Measurements from ENCODE around the gene TFAP2A. TPM values are rescaled to one million over a fixed set of nuclear protein-coding genes. Genes with fewer than 3 reads are reported as not detected.

TFAP2A gene
- total RNA-seq, 1 experiment from 2014 or later = not detected

GRCh38 chr6:10402648-10403311, 12.1 kb downstream of the TFAP2A start:
- no peak overlapping the region for H3K4me3 ChIP-seq (ENCODE audit: insufficient read depth, low read depth, low read length)

GRCh38 chr6:10401632-10402223, 13.1 kb downstream of the TFAP2A start:
- Histone ChIP-seq H3K27me3 (ENCODE audit: control insufficient read depth, insufficient read depth, low read length) (peaks cover 85% of the 10 kb centered on the region), H3K36me3 (replicated peaks; ENCODE audit: control insufficient read depth, insufficient read depth, low read length) (no peaks in the 10 kb centered on the region)

More at GRCh38 chr6:10402648-10403311, 12.1 kb downstream of the TFAP2A start:
- DNase-seq = no peak
- no peaks in the 10 kb centered on the region for H3K36me3 ChIP-seq (replicated peaks; ENCODE audit: control insufficient read depth, insufficient read depth, low read length)
- H3K27me3 ChIP-seq (ENCODE audit: control insufficient read depth, insufficient read depth, low read length) = peaks cover 85% of the 10 kb centered on the region

GRCh38 chr6:10401004-10401536, 13.8 kb downstream of the TFAP2A start:
- no peak for DNase-seq
- Histone ChIP-seq H3K36me3 (replicated peaks; ENCODE audit: control insufficient read depth, insufficient read depth, low read length) (no peaks in the 10 kb centered on the region), H3K27me3 (ENCODE audit: control insufficient read depth, insufficient read depth, low read length) (peaks cover 85% of the 10 kb centered on the region), H3K4me3 (ENCODE audit: insufficient read depth, low read depth, low read length) (no peak overlapping the region)

More at GRCh38 chr6:10401632-10402223, 13.1 kb downstream of the TFAP2A start:
- H3K4me3 ChIP-seq (ENCODE audit: insufficient read depth, low read depth, low read length) = no peak overlapping the region
- no peak for DNase-seq

GRCh38 chr6:10400330-10400729, 14.5 kb downstream of the TFAP2A start:
- no peak overlapping the region for H3K4me3 ChIP-seq (ENCODE audit: insufficient read depth, low read depth, low read length)
- no peak for DNase-seq
- no peaks in the 10 kb centered on the region for H3K36me3 ChIP-seq (replicated peaks; ENCODE audit: control insufficient read depth, insufficient read depth, low read length)
- peaks cover 85% of the 10 kb centered on the region for H3K27me3 ChIP-seq (ENCODE audit: control insufficient read depth, insufficient read depth, low read length)

- no peak overlapping the region for H3K4me3 ChIP-seq (ENCODE audit: insufficient read depth, low read depth, low read length)
- peaks cover 90% of the 10 kb centered on the region for H3K27me3 ChIP-seq (ENCODE audit: control insufficient read depth, insufficient read depth, low read length)
- no peaks in the 10 kb centered on the region for H3K36me3 ChIP-seq (replicated peaks; ENCODE audit: control insufficient read depth, insufficient read depth, low read length)
- no peak for DNase-seq
Observed at GRCh38 chr6:10399451-10399850, 15.4 kb downstream of the TFAP2A start.

- DNase-seq = peak; percentile 78
- no peaks in the 10 kb centered on the region for H3K36me3 ChIP-seq (replicated peaks; ENCODE audit: control insufficient read depth, insufficient read depth, low read length)
- no peak overlapping the region for H3K4me3 ChIP-seq (ENCODE audit: insufficient read depth, low read depth, low read length)
- peaks cover 98% of the 10 kb centered on the region for H3K27me3 ChIP-seq (ENCODE audit: control insufficient read depth, insufficient read depth, low read length)
Observed at GRCh38 chr6:10398446-10399218, 16.2 kb downstream of the TFAP2A start.

GRCh38 chr6:10397756-10398445, 17.0 kb downstream of the TFAP2A start:
- peak; percentile 69 for DNase-seq
- Histone ChIP-seq H3K4me3 (ENCODE audit: insufficient read depth, low read depth, low read length) (no peak overlapping the region), H3K36me3 (replicated peaks; ENCODE audit: control insufficient read depth, insufficient read depth, low read length) (no peaks in the 10 kb centered on the region), H3K27me3 (ENCODE audit: control insufficient read depth, insufficient read depth, low read length) (peaks cover 99% of the 10 kb centered on the region)

- Histone ChIP-seq H3K36me3 (replicated peaks; ENCODE audit: control insufficient read depth, insufficient read depth, low read length) (no peaks in the 10 kb centered on the region), H3K4me3 (ENCODE audit: insufficient read depth, low read depth, low read length) (no peak overlapping the region), H3K27me3 (ENCODE audit: control insufficient read depth, insufficient read depth, low read length) (peaks cover 99% of the 10 kb centered on the region)
- no peak for DNase-seq
Observed at GRCh38 chr6:10396785-10397184, 18.1 kb downstream of the TFAP2A start.

GRCh38 chr6:10395704-10396546, 18.9 kb downstream of the TFAP2A start:
- Histone ChIP-seq H3K4me3 (ENCODE audit: insufficient read depth, low read depth, low read length) (no peak overlapping the region), H3K36me3 (replicated peaks; ENCODE audit: control insufficient read depth, insufficient read depth, low read length) (no peaks in the 10 kb centered on the region), H3K27me3 (ENCODE audit: control insufficient read depth, insufficient read depth, low read length) (peaks cover 99% of the 10 kb centered on the region)
- peak; percentile 73 for DNase-seq

- peaks cover 99% of the 10 kb centered on the region for H3K27me3 ChIP-seq (ENCODE audit: control insufficient read depth, insufficient read depth, low read length)
- no peak for DNase-seq
- H3K4me3 ChIP-seq (ENCODE audit: insufficient read depth, low read depth, low read length) = no peak overlapping the region
- no peaks in the 10 kb centered on the region for H3K36me3 ChIP-seq (replicated peaks; ENCODE audit: control insufficient read depth, insufficient read depth, low read length)
Observed at GRCh38 chr6:10395171-10395703, 19.6 kb downstream of the TFAP2A start.

GRCh38 chr6:10393544-10394225, 21.2 kb downstream of the TFAP2A start:
- peaks cover 99% of the 10 kb centered on the region for H3K27me3 ChIP-seq (ENCODE audit: control insufficient read depth, insufficient read depth, low read length)
- no peak overlapping the region for H3K4me3 ChIP-seq (ENCODE audit: insufficient read depth, low read depth, low read length)
- no peak for DNase-seq
- no peaks in the 10 kb centered on the region for H3K36me3 ChIP-seq (replicated peaks; ENCODE audit: control insufficient read depth, insufficient read depth, low read length)

GRCh38 chr6:10391799-10392198, 23.1 kb downstream of the TFAP2A start:
- Histone ChIP-seq H3K27me3 (ENCODE audit: control insufficient read depth, insufficient read depth, low read length) (peaks cover 100% of the 10 kb centered on the region), H3K4me3 (ENCODE audit: insufficient read depth, low read depth, low read length) (no peak overlapping the region), H3K36me3 (replicated peaks; ENCODE audit: control insufficient read depth, insufficient read depth, low read length) (no peaks in the 10 kb centered on the region)
- DNase-seq = peak; percentile 55

- peaks cover 100% of the 10 kb centered on the region for H3K27me3 ChIP-seq (ENCODE audit: control insufficient read depth, insufficient read depth, low read length)
- H3K4me3 ChIP-seq (ENCODE audit: insufficient read depth, low read depth, low read length) = no peak overlapping the region
- DNase-seq = no peak
- no peaks in the 10 kb centered on the region for H3K36me3 ChIP-seq (replicated peaks; ENCODE audit: control insufficient read depth, insufficient read depth, low read length)
Observed at GRCh38 chr6:10391299-10391630, 23.6 kb downstream of the TFAP2A start.

Data from H7 (cell line).